ENCODE data around the gene STUB1.

STUB1 gene

GRCh38 chr16:638034-638543, 42.1 kb upstream of the STUB1 start:
- no peak overlapping the region for H3K4me3 ChIP-seq (ENCODE audit: control insufficient read depth, low read depth, low read length)
- no peak for TF ChIP-seq CTCF (conservative IDR thresholded peaks at IDR 0.05; ENCODE audit: control insufficient read depth, insufficient read depth, low read depth, low read length)
- DNase-seq (ENCODE audit: low read depth) = no peak

- DNase-seq (ENCODE audit: low read depth) = no peak
- no peak overlapping the region for H3K4me3 ChIP-seq (ENCODE audit: control insufficient read depth, low read depth, low read length)
- TF ChIP-seq CTCF (conservative IDR thresholded peaks at IDR 0.05; ENCODE audit: control insufficient read depth, insufficient read depth, low read depth, low read length) = no peak
Measured at GRCh38 chr16:638836-639235, 41.4 kb upstream of the STUB1 start.

DNA sequence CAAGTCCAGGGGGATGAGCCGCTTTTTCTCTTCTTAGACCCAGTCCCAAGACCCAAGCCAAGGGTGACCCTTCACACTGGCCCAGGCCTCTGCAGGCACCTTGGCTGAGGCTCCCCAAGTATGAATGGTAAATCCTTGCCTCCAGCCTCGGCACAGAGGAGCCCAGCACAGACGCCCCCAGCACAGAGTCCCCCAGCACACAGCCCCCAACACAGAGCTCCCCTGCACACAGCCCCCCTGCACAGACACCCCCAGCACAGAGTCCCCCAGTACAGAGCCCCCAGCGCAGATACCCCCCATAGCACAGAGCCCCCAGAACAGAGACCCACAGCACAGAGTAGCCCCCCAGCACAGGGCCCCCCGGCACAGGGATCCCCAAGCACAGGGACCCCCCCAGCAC, 39.6 kb upstream of the STUB1 start:
- no peak for DNase-seq (ENCODE audit: low read depth)
- TF ChIP-seq CTCF (conservative IDR thresholded peaks at IDR 0.05; ENCODE audit: control insufficient read depth, insufficient read depth, low read depth, low read length) = no peak
- H3K4me3 ChIP-seq (ENCODE audit: control insufficient read depth, low read depth, low read length) = no peak overlapping the region

DNA sequence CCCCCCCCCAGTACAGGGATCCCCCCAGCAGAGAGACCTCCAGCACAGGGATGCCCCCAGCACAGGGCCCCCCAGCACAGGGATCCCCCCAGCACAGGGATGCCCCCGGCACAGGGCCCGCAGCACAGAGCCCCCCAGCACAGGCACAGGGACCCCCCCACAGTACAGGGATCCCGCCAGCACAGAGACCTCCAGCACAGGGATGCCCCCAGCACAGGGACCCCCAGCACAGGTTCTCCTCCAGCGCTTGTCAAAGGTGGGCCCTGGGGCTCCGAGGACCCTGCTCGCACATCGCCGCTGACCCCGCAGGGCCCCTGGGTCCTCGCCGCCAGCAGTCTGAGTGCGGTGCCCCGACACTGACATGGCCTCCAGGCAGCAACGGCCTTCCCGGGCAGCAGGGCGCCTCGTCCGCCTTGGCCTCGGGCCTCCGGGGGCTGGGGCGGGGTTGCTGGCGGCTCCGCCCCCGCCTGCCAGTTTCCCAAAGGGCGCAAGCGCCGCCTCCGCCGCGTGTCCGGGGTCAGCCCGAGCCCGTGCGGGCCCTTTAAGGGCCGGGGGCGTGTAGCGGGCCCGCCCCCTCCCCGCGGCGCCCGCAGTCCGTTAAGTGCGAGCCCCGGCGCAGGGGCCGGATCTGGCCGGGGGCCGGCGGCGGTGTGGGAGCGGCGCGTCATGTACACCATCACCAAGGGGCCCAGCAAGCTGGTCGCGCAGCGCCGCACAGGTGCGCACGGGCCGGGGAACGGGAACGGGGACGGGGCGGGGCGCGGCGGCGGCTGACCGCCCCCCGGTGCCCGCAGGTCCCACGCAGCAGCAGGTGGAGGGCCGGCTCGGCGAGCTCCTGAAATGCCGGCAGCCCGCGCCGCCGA, 38.7 kb upstream of the STUB1 start, which contains the start of gene MCRIP2:
Gene MCRIP2, plus strand, starts transcription at position 503 of the 863 bp plus-strand sequence. Its CDS starts 164 bp downstream, at position 667.
- DNase-seq (ENCODE audit: low read depth) = peak; percentile 70
- no peak for TF ChIP-seq CTCF (conservative IDR thresholded peaks at IDR 0.05; ENCODE audit: control insufficient read depth, insufficient read depth, low read depth, low read length)
- H3K4me3 ChIP-seq (ENCODE audit: control insufficient read depth, low read depth, low read length) = peak within 1 kb of the TSS; percentile 57

- no peak for TF ChIP-seq CTCF (conservative IDR thresholded peaks at IDR 0.05; ENCODE audit: control insufficient read depth, insufficient read depth, low read depth, low read length)
- no peak for DNase-seq (ENCODE audit: low read depth)
- H3K4me3 ChIP-seq (ENCODE audit: control insufficient read depth, low read depth, low read length) = peak overlapping the region; percentile 57
Measured at GRCh38 chr16:642189-643049, 37.8 kb upstream of the STUB1 start.

- no peak for DNase-seq (ENCODE audit: low read depth)
- H3K4me3 ChIP-seq (ENCODE audit: control insufficient read depth, low read depth, low read length) = peak overlapping the region; percentile 57
- TF ChIP-seq CTCF (conservative IDR thresholded peaks at IDR 0.05; ENCODE audit: control insufficient read depth, insufficient read depth, low read depth, low read length) = no peak
Measured at GRCh38 chr16:643050-643368, 37.2 kb upstream of the STUB1 start.
